NCI-H226 (cell line): Measurements from ENCODE around the gene CRYZ.

Source experiments
- DNase-seq: peaks from one replicate; pipeline ENCODE4 v3.0.0-alpha.2; 2015

Gene CRYZ

GRCh38 chr1:74729741-74730478, 2.9 kb downstream of the CRYZ start:
- peak; percentile 74 for DNase-seq

DNA sequence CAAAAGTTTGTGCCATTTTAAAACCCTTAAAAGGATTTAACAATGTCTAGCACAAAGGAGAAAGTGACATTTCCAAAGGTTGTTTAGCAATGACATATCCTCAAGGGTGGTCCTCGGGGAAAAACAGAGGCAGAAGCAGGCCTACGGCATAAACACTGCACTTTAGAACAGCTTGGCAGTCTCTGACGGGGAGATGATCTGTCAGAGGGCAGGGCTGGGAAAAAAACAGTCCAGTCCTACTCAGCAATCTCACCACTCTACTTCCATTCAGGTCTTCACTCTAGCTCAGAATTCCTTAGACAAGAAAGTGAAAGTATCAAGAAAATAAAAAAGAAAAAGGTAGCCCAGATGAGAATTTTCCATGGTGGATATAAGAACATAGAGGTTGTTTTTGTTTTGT, 4.1 kb downstream of the CRYZ start:
- DNase-seq = no peak

- DNase-seq = no peak
These were observed 6.8 kb downstream of the CRYZ start for GRCh38 chr1:74726063-74726462.

DNA sequence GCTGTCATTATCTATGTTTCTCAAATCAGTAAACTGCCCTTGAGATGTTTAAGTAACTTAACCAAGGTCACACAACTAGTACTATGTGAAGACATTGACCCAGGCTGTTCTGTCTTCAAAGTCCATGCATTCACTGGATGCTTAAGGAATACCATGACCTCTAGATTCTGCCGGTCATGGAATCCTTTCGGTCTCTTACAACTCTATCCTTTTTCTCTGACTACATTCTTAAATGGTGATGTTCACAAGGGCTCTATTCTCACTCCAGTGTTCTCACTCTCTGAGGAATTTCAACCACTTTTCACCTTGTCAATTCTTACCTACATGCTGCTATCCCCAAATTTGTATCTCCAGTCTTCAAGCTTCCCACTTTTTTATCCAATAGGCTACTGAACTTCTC, 15.2 kb downstream of the CRYZ start:
- no peak for DNase-seq

DNA sequence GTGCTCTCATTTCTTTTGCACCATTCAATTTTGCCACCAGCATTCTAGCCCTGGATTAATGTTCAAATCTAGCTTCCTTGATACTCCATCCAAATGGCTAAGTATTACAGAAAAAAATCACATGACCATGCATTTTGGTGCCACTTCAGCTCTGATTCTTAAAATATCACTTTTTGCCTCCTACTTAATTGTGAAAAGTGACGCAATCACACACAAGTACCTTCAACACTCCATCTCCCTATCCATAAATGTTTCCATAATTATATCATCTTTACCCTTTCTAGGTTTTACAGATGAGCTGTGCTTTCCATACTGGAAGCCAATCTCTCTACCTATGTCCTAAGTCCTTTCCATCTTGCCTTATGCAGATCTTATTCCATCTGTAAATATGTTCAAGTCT, 16.0 kb downstream of the CRYZ start:
- DNase-seq = no peak

DNA sequence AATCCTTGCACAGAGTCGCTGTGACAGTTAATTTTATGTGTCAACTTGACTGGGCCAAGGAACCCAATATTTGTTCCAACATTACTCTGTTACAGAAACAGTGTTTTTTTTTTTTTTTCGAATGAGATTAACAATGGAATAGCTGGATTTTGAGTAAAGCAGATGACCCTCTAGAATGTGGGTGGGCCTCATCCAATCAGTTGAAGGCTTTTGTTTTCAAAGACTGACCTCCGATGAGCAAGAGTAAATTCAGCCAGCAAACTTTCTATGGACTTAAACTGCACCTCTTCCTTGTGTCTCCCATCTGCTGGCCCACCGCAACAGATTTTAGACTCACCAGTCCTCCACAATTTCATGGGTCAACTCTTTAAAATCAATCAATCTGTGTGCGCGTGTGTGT, 17.0 kb downstream of the CRYZ start:
- DNase-seq = no peak

- no peak for DNase-seq
These were observed 17.7 kb downstream of the CRYZ start for GRCh38 chr1:74715236-74715502.

DNA sequence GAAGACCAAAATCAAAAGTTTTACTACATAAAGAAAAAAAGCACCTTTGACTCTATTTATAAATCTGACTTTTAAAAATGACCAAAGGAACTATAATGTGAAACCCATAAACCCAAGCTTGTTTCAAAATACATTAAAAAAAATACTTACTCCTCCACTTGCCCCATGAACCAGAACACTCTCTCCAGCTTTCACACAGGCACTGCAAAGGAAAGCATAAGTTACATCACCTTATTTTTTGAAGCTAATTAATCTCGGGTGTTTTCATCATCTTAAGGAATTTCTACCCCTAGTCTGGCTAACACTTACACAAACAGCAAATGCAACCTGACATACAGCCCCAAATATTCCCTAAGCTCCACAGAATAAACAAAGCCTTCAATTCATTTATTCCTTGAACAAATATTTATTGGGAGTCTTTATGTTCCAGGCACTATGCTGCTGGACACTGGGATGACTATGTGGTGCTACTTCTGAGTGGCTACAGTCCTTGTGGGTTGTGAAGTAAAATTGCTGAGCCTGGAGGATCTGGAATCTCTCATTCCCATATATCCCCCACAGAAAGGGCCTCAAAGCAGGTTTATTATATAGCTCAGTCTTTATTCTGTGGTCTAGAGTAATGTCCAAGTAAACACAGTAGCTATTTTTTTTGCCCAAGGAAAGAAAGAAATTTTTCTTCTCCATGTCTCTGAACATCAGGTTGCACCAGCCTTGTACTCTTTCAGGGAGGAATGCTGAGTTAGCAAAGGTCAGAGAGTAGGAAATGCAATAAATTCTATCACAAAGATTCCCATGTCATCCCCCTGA, 18.2 kb downstream of the CRYZ start:
- no peak for DNase-seq

DNA sequence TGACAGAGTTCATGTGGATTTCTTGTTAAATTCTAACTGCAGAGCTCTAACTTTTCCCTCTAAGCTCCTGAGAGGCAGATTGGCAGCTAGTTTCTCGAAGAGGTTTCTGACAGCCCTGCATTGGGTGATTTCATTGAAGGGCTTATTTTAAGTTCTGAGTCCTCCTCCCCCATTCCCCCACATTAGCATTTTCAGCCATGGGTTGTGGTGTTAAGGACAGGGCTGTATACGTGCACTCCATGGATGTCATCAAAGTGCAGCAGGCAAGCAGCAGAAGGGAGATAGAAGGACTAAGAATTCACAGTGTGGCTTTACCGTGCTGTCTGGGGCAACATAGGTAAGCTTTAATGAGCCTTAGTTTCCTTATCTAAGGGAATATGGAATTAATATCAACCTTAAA, 19.0 kb downstream of the CRYZ start:
- DNase-seq = no peak

- DNase-seq = no peak
These were observed 20.0 kb downstream of the CRYZ start for GRCh38 chr1:74712881-74713280.

DNA sequence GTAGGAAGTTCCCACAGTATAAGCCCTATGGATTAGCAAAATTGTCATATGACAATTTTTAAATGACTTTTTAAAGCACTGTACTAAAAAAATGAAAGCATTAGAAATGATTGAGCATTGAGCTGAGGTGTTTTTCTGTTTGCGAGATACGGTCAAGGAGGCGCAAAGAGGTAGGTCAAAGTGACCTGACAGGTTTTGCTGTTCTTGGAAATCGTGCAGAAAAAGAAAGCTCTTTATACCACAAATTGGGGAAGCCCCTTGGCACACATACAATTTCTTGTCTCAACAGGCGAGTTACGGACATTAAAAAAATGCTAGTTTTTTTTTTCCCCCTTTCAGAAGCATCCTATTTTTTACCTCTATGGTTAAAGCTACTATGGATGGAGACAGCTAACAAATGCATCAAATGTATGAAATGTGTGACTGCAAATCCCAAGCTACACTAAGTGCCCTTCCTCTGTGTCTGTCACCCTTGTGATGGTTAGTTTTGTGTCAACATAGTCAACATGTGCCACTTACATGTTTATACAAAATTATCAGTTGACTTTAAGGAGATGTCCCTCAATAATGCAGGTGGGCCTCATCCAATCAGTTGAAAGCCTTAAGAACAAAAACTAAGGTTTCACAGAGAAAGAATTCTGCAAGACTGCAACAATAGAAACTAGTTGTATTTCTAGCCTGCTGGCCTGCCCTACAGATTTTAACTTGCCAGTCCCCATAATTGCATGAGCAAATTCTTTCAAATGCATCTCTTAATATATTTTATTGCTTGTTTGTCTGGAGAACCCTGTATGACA, 29.3 kb downstream of the CRYZ start:
- DNase-seq = no peak

DNA sequence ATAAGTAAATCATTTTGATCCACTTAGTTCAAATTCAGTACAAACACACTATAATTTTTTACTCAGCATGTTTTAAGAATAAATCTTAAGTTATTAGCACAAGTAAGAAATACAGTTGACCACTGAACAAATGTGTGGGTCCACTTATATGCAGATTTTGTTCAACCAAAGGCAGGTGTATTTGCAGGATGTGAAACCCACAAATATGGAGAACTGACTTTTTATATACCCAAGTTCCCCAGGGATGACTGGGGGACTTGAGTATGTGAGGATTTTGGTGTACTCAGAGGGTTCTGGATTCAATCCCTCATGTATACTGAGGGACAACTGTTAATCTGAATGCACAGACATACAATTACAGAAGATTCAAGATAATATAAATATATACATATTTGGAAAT, 33.5 kb downstream of the CRYZ start:
- DNase-seq = no peak

DNA sequence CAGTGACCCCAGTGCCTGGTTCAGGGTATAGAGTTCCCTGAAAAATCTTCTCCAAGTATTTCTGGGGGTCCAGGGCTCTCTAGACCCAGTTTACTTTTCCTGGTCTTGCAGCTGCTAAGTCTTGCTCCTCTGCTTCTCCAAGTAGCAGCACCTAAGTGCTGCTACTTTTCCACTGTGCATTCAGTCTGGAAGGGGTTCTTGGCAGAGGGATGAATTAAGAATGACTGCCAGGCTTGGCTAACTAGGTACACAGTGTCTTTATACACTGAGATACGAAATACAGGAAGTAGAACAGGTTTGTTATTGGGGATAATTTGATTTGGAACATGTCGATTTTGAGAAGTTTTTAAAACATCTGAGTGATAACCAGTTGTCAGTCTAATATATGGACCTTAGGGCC, 35.0 kb downstream of the CRYZ start:
- DNase-seq = no peak

DNA sequence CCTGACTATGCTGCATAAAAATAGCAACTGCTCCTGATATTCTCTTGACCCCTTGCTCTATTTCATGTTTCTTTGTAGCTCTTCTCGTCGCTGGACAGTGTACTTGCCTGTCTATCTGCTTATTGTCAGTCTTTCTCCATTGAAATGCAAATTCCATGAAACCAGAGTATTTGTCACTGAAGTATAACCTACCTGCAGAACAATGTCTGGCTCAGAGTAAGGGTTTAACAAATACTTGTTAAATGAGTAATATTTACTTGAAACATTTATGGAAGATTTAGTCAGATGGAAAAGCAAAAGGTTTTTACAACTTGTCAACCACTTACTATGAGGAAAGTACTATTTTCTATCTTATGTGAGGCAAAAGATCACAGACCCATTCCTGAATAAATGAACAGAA, 39.4 kb downstream of the CRYZ start:
- DNase-seq = no peak

GRCh38 chr1:74690909-74691308, 41.9 kb downstream of the CRYZ start:
- DNase-seq = no peak

DNA sequence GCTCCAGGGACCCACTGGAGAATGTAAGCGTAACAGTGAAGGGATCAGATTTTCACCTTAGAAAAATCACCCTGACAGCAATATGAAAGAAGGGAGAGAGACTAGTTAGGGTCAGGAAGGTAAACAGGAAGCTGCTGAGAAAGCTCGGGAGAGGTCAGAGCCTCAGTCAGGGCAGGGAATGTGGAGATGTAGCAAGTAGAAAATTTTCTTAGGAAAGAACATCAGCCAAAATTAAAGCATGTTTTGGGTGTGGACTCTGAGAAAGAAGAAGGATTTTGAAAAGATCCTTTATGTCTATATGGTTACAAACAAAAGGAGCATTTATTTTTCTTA, 42.5 kb downstream of the CRYZ start:
- DNase-seq = no peak

DNA sequence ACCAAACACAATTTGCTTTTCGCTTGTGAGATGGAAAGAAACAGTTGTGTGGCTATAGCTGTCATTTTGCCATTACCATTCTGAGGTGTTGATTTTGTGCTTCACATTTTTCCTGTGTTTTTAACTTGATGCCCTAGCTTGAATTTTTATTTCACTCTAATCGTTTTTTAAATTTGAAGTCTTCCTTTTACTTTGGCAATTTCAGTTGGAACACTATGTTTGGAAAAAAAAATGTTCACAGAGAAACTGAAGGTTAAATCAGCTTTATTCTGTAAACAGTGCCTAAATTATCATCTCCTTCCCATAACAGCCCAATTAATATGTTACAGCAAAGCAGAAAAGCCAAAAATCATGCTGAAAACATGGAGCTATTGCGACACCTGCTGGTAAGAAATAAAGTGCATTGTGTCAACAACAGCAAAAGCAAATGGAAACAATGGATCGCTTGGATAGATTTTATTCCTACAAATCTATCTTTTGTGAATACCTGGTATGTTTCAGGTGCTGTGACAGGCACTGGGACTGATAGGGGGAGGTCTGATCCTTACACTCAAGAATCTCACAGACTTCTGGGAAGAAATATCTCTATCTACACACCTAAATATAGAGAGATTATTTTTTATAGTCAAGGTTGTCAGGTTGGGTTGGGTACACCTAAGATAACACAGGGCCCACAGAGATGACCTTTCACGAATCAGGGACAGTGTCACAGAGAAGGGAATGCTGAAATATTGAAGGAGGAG, 43.1 kb downstream of the CRYZ start:
- DNase-seq = no peak

DNA sequence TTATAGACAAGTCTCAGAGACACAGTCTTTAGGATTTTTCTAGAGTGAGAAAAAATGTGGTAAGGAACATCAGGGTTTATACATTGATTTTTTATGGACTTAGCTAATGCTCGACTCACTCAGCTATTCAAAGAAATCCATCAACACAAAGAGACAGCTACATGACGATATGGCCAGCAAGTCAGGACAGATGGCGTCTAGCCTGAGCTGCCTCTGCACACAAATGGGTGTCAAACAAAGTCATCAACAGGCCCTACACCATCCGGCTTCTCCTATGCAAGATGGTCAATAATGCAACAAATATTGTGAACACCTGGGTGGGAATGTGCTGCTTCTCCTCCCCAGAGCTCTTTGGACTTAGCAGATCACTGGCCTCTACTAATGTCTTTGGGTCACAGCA, 45.9 kb downstream of the CRYZ start:
- no peak for DNase-seq

- DNase-seq = no peak
These were observed 48.5 kb downstream of the CRYZ start for GRCh38 chr1:74684301-74684700.

- no peak for DNase-seq
These were observed 49.2 kb downstream of the CRYZ start for GRCh38 chr1:74683656-74684055.

DNA sequence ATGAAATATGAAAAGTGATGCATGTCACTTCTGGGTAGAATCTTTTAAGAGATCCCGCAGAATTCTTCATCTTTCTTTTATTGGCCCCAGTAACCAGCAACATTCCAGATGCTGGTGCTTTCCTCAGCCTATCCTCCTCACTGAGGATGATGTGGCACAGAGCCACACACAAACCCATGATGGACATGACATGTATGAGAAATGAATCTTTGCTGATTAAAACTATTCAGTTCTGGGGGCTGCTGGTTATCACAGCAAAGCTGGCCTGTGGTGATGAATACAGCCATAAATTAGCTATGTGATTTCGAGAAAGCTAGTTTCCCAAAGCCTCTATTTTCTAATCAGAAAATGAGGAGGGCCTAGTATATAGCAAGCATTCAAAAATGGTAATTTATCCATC, 51.0 kb downstream of the CRYZ start:
- no peak for DNase-seq

DNA sequence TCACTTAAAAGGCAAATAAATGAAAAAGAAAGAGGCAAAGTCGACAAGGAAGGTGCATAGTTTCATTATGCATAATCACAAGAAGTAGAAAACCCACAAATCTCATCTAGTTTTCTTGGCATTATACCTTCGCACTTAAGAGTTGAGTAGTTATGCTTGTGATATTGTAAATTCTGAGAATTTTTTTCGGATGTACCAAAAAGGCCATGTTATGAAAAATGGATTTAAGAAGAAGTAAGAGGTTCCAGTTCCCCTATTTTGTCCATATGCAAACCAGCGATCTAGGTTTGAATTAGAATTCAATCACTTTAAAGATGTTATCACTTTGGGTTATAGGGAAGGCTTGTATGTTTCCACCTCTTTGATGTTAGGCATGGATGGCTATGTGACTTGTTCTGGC, 51.4 kb downstream of the CRYZ start:
- DNase-seq = no peak

- DNase-seq = no peak
These were observed 51.8 kb downstream of the CRYZ start for GRCh38 chr1:74681001-74681400.

- no peak for DNase-seq
These were observed 53.0 kb downstream of the CRYZ start for GRCh38 chr1:74679811-74680210.
